Measurements from ENCODE around the gene IFT43. TPM values are rescaled to one million over a fixed set of nuclear protein-coding genes. Genes with fewer than 3 reads are reported as not detected.

The IFT43 gene
- total and polyA plus RNA-seq, 9 of the 15 experiments (the other 6 are each of a cell fraction or from before 2014, with no cell fraction given): 4.9 to 12.8 (median 8.0) TPM

DNA sequence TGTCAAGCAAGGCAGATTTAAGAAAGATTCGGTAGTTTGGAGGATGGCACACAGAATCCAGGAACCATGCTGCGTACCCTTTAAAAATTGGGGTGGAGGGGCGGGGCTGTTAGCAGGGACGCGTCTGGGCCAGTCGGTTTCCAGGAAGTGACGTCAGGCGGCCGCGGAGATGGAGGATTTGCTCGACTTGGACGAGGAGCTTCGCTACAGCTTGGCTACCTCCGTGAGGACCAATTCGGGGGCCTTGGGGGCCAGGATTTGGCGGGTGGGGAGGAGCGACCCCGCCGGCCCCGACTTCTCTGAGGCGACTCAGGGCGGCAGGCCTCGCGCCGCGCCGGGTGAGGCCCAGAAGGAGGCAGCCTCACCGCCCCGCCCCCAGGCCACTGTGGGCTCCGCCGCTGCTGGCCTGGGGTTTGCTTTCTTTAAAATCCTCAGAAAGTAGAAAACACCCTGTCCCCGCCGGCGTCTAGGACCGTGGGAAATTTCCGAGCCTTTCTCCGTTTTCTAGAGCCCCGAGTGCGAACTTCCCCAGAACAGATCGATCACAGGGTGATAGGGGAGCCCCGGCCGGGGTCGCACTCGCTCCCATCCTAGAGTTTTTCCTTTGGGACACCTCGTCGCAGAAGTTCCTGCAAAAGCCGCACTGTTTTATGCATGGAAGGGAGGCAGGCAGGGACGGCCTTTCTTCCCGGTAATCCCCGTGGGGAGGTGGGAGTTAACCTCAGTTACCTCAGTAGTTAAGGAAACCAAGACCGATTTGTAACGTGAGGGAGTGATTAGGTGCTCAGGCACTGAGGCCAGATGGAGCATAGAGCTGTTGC lies at the start of gene IFT43 (continued):
- TF ChIP-seq, protein P1, sequence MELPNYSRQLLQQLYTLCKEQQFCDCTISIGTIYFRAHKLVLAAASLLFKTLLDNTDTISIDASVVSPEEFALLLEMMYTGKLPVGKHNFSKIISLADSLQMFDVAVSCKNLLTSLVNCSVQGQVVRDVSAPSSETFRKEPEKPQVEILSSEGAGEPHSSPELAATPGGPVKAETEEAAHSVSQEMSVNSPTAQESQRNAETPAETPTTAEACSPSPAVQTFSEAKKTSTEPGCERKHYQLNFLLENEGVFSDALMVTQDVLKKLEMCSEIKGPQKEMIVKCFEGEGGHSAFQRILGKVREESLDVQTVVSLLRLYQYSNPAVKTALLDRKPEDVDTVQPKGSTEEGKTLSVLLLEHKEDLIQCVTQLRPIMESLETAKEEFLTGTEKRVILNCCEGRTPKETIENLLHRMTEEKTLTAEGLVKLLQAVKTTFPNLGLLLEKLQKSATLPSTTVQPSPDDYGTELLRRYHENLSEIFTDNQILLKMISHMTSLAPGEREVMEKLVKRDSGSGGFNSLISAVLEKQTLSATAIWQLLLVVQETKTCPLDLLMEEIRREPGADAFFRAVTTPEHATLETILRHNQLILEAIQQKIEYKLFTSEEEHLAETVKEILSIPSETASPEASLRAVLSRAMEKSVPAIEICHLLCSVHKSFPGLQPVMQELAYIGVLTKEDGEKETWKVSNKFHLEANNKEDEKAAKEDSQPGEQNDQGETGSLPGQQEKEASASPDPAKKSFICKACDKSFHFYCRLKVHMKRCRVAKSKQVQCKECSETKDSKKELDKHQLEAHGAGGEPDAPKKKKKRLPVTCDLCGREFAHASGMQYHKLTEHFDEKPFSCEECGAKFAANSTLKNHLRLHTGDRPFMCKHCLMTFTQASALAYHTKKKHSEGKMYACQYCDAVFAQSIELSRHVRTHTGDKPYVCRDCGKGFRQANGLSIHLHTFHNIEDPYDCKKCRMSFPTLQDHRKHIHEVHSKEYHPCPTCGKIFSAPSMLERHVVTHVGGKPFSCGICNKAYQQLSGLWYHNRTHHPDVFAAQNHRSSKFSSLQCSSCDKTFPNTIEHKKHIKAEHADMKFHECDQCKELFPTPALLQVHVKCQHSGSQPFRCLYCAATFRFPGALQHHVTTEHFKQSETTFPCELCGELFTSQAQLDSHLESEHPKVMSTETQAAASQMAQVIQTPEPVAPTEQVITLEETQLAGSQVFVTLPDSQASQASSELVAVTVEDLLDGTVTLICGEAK (IDR thresholded peaks at IDR 0.05): peak; percentile 85
- TF ChIP-seq, protein P1 (CRISPR knock-in tag; IDR thresholded peaks at IDR 0.05): no peak
- TF ChIP-seq CREM (IDR thresholded peaks at IDR 0.05; ENCODE audit: low read depth) (peak; percentile 96), NEUROD1 (IDR thresholded peaks at IDR 0.05; ENCODE audit: borderline replicate concordance, low read depth, low read length, partially characterized antibody) (peak; percentile 31), ELF1 (tag; IDR thresholded peaks at IDR 0.05) (peak; percentile 57; the same call in 1 of the 2 replicates), HMGN3 (IDR thresholded peaks at IDR 0.05; ENCODE audit: borderline replicate concordance, extremely low read depth, insufficient read length, low read depth, low read length) (peak; percentile 47), SAP30 (IDR thresholded peaks at IDR 0.05; ENCODE audit: borderline replicate concordance, insufficient read depth, low read depth, low read length, poor library complexity, severe bottlenecking) (peak; percentile 80), SNRNP70 (optimal IDR thresholded peaks at IDR 0.05; ENCODE audit: low read depth, low read length) (no peak), ATF7 (IDR thresholded peaks at IDR 0.05) (peak; percentile 87), PRMT5 (CRISPR knock-in tag; IDR thresholded peaks at IDR 0.05) (no peak), RBFOX2 (IDR thresholded peaks at IDR 0.05; ENCODE audit: low read depth, low read length) (peak; percentile 54)
- TF ChIP-seq, protein P2, sequence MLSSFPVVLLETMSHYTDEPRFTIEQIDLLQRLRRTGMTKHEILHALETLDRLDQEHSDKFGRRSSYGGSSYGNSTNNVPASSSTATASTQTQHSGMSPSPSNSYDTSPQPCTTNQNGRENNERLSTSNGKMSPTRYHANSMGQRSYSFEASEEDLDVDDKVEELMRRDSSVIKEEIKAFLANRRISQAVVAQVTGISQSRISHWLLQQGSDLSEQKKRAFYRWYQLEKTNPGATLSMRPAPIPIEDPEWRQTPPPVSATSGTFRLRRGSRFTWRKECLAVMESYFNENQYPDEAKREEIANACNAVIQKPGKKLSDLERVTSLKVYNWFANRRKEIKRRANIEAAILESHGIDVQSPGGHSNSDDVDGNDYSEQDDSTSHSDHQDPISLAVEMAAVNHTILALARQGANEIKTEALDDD (IDR thresholded peaks at IDR 0.05): peak; percentile 59; the same call in 1 of the 2 replicates
- TF ChIP-seq, protein P3, sequence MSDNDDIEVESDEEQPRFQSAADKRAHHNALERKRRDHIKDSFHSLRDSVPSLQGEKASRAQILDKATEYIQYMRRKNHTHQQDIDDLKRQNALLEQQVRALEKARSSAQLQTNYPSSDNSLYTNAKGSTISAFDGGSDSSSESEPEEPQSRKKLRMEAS (CRISPR knock-in tag; IDR thresholded peaks at IDR 0.05): peak; percentile 49; the same call in 1 of the 2 replicates
- TF ChIP-seq, protein P4, sequence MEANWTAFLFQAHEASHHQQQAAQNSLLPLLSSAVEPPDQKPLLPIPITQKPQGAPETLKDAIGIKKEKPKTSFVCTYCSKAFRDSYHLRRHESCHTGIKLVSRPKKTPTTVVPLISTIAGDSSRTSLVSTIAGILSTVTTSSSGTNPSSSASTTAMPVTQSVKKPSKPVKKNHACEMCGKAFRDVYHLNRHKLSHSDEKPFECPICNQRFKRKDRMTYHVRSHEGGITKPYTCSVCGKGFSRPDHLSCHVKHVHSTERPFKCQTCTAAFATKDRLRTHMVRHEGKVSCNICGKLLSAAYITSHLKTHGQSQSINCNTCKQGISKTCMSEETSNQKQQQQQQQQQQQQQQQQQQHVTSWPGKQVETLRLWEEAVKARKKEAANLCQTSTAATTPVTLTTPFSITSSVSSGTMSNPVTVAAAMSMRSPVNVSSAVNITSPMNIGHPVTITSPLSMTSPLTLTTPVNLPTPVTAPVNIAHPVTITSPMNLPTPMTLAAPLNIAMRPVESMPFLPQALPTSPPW (CRISPR knock-in tag; IDR thresholded peaks at IDR 0.05): peak; percentile 79

Data from K562 (cell line).